Loucy (cell line): Measurements from ENCODE around the gene PPP1CA.

Source experiments
- H2AFZ ChIP-seq: fragments of 200-600 bp; sonication (generic); 2 replicates; pipeline ENCODE4 v1.6.0; 2016; ENCODE audit warnings: antibody characterized with exemption, mild to moderate bottlenecking, low read length, moderate library complexity
- H3F3A ChIP-seq: fragments of 200-600 bp; 2 replicates; pipeline ENCODE4 v1.6.0; 2016; ENCODE audit warnings: antibody characterized with exemption, low read depth, mild to moderate bottlenecking
- H3K27me3 ChIP-seq: fragments of 200-600 bp; sonication (generic); 2 replicates; pipeline ENCODE4 v1.6.1; 2014; ENCODE audit warnings: low read length, mild to moderate bottlenecking; ENCODE audit not compliant: insufficient read depth, poor library complexity, severe bottlenecking
- H3K36me3 ChIP-seq: fragments of 200-600 bp; sonication (generic); 2 replicates; pipeline ENCODE4 v1.6.1; 2016; ENCODE audit warnings: low read length; ENCODE audit not compliant: insufficient read depth
- H3K4me1 ChIP-seq: fragments of 200-600 bp; sonication (generic); 2 replicates; pipeline ENCODE4 v1.5.1; 2014; ENCODE audit warnings: low read length, mild to moderate bottlenecking; ENCODE audit not compliant: insufficient read depth, poor library complexity, severe bottlenecking
- H3K4me2 ChIP-seq: fragments of 200-600 bp; sonication (generic); 2 replicates; pipeline ENCODE4 v1.6.0; 2014; ENCODE audit warnings: antibody characterized with exemption, low read length, low read depth, mild to moderate bottlenecking; ENCODE audit not compliant: poor library complexity, severe bottlenecking
- H3K4me3 ChIP-seq: fragments of 200-600 bp; sonication (generic); 2 replicates; pipeline ENCODE4 v1.5.1; 2014; ENCODE audit warnings: low read length, mild to moderate bottlenecking, mixed read lengths; ENCODE audit not compliant: poor library complexity, severe bottlenecking
- H3K79me2 ChIP-seq: fragments of 200-600 bp; sonication (generic); 2 replicates; pipeline ENCODE4 v1.6.1; 2014; ENCODE audit warnings: low read length; ENCODE audit not compliant: insufficient read depth
- H3K9ac ChIP-seq: fragments of 200-600 bp; sonication (generic); 2 replicates; pipeline ENCODE4 v1.6.0; 2014; ENCODE audit warnings: mild to moderate bottlenecking, low read depth, low read length, moderate library complexity; ENCODE audit not compliant: poor library complexity, severe bottlenecking
- H3K9me2 ChIP-seq: fragments of 200-600 bp; sonication (generic); replicated peaks from 2 replicates; pipeline ENCODE4 v1.6.1; 2016; ENCODE audit warnings: low read depth, low read length, mixed read lengths
- H3K9me3 ChIP-seq: fragments of 200-600 bp; sonication (generic); 2 replicates; pipeline ENCODE4 v1.6.1; 2014; ENCODE audit warnings: mild to moderate bottlenecking, antibody characterized with exemption, low read length, low read depth; ENCODE audit not compliant: insufficient read depth
- H4K20me1 ChIP-seq: fragments of 200-600 bp; sonication (generic); 2 replicates; pipeline ENCODE4 v1.6.0; 2014; ENCODE audit warnings: antibody characterized with exemption, low read length, mild to moderate bottlenecking; ENCODE audit not compliant: insufficient read depth, poor library complexity, severe bottlenecking
- CTCF ChIP-seq: fragments of 200-600 bp; sonication (generic); conservative IDR thresholded peaks from 2 replicates; pipeline ENCODE4 v1.5.1; 2014; ENCODE audit warnings: mild to moderate bottlenecking, antibody characterized with exemption, low read length
- EZH2phosphoT487 ChIP-seq: fragments of 200-600 bp; IDR thresholded peaks from 2 replicates; pipeline ENCODE4 v1.6.1; 2018; ENCODE audit warnings: antibody characterized with exemption, mild to moderate bottlenecking, moderate library complexity, borderline replicate concordance

The PPP1CA gene

DNA sequence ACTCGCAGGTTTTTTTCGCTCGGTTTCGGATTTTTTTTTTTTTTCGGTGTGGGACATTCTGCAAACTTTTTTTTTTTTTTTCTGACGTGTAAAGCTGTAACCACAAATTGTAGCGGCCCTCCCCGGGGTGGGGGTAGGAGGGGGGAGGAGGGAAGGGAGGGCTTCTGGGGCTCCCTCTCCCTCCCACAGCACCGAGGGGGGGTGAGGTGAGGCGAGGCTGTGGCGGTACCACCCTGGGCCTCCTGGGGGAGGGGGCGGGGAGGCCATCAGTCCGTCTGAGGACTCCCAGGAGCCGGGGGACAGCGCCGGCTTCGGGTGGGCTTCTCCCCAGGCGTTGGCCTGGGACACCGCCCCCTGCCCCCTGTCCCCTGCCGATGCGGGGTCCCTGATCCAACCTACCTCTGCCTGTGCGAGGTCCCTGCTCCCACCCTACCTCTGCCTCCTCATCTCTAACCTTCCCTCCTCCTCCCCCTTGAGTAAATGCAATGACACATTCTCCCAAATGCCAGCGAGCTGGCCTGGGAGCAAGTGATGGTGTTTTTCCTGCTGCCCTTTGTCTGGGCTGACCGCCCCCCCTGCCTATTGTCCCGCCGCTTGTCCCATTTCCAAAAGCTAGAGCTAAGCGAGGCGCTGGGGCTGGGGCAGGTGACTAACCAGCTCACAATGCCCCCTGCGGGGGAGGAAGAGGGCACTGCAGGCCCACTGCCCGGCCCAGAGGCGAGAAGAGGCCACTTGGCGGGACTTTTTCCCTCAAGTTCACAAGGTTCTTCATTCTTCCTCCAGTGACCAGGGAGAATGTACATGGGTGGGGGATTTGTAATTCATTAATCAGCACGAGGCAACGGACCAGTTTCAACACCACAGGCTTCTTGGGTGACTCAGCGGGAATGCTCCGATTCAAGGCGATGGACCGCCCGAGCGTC is 27.7 kb downstream of the PPP1CA start:
- no peaks in the 10 kb centered on the region for H3K27me3 ChIP-seq
- peak overlapping the region; percentile 90 for H3K4me3 ChIP-seq
- H3K4me2 ChIP-seq: peak overlapping the region; percentile 95
- TF ChIP-seq EZH2phosphoT487 (no peak), CTCF (peak; percentile 74)
- no peaks in the 10 kb centered on the region for H3K9me2 ChIP-seq
- H3K79me2 ChIP-seq: peaks cover 4% of the 10 kb centered on the region; the same call in 1 of the 2 replicates
- no peaks in the 10 kb centered on the region for H3K36me3 ChIP-seq
- H3K4me1 ChIP-seq: peaks cover 53% of the 10 kb centered on the region
- H4K20me1 ChIP-seq: no peaks in the 10 kb centered on the region
- peak overlapping the region; percentile 75 for H3K9ac ChIP-seq
- H2AFZ ChIP-seq: peak overlapping the region; percentile 91
- no peaks in the 10 kb centered on the region for H3K9me3 ChIP-seq
- H3F3A ChIP-seq: no peaks in the 10 kb centered on the region

DNA sequence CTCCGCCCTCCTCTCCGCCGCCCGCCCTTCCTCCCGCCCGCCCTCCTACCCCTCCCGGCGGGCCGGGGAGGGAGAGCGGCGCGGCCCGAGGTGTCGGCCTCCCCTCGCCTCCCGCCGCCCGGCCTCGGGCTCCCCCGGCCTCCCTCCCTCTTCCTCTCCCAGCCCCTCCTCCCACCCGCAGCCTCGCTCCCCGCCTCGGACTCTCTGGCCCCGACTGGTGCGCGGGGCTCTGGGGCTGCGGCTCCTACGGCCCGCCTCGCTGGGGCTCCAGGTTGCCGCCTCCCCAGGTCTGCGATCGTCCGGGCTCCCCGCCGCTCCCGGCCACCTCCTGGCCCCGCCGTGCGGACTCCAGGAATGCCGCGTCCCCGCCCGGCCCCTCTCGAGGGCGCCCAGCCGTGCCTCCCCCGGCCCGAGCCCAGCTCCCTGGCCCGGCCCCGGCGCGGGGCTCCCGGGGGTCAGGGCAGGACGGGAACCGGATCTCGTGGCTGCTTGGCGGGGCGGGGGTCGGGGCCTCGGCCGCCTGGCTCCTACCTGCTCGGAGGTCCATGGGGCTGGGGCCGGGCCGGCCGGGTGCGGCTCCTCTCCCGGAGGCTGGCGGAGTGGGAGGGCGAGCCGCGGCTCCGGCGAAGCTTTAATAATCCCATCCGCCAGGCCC is 28.5 kb downstream of the PPP1CA start, which contains the start of gene CLCF1:
Gene CLCF1 (minus strand): TSS at position 606 of the 655 bp plus-strand sequence. CDS start 59 bp downstream, at position 547.
- Histone ChIP-seq H3K27me3 (no peaks in the 10 kb centered on the region), H3K4me1 (peaks cover 61% of the 10 kb centered on the region), H3K79me2 (peaks cover 4% of the 10 kb centered on the region; the same call in 1 of the 2 replicates), H3K9me3 (no peaks in the 10 kb centered on the region), H3K4me3 (peak within 1 kb of the TSS; percentile 90), H3K9me2 (no peaks in the 10 kb centered on the region), H3F3A (no peaks in the 10 kb centered on the region), H4K20me1 (no peaks in the 10 kb centered on the region), H3K36me3 (no peaks in the 10 kb centered on the region), H3K4me2 (peak within 1 kb of the TSS; percentile 95), H2AFZ (peak within 1 kb of the TSS; percentile 91), H3K9ac (peak within 1 kb of the TSS; percentile 75)
- TF ChIP-seq EZH2phosphoT487 (no peak), CTCF (no peak)

DNA sequence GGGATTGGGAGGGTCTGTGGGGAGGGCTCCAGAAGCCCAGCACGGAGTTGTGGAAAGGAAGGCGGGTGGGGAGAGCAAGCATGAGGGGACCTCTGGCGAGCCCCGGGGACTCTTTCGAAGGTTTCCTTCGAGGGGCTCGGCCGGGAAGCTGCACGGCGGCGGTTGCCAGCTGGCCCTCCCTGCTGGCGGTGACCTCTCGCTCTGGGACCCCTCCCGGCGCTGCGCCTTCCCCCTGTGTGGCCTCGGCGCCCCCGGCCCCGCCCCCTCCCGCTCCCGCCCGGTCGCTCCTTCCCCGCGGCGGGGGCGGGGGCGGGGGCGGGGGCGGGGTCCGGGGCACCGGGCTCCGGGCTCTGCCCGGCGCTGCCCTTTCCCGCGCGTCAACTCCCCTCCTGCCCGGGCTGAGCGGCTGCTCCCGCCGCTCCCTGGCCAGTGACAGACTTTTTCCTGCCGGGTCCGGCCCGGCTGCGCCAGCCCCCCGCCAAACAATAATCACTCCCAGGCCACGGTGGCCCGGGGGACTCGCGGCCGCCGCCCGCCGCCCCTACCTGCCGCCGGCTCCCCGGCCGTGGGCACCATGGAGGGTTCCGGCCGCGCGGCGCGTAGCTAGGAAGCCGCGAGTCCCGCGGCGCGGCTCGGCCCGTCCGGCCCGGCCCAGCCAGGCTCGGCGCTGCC is 29.2 kb downstream of the PPP1CA start:
- H4K20me1 ChIP-seq: no peaks in the 10 kb centered on the region
- peak overlapping the region; percentile 15; the same call in 1 of the 2 replicates for H2AFZ ChIP-seq
- H3K4me2 ChIP-seq: peak overlapping the region; percentile 95
- no peaks in the 10 kb centered on the region for H3K9me2 ChIP-seq
- no peaks in the 10 kb centered on the region for H3F3A ChIP-seq
- H3K36me3 ChIP-seq: no peaks in the 10 kb centered on the region
- H3K4me3 ChIP-seq: peak overlapping the region; percentile 90
- peaks cover 62% of the 10 kb centered on the region for H3K4me1 ChIP-seq
- H3K9me3 ChIP-seq: no peaks in the 10 kb centered on the region
- H3K27me3 ChIP-seq: no peaks in the 10 kb centered on the region
- peaks cover 4% of the 10 kb centered on the region; the same call in 1 of the 2 replicates for H3K79me2 ChIP-seq
- peak overlapping the region; percentile 75 for H3K9ac ChIP-seq
- TF ChIP-seq CTCF (no peak), EZH2phosphoT487 (no peak)
